Right cardiac atrium (tissue), 5 donors: Measurements from ENCODE around the gene EEFSEC. TPM values are rescaled to one million over a fixed set of nuclear protein-coding genes. Genes with fewer than 3 reads are reported as not detected.

Source experiments
- ATAC-seq, 2 donors: fragments of 200-7000 bp; cut with Tn5 transposase; one replicate each; pipeline versions ENCODE4 v1.8.0 to v1.9.1; 2020; ENCODE audit warnings: moderate library complexity in 2 of 2, mild to moderate bottlenecking in 1 of 2
- DNase-seq, 3 donors: peaks; one replicate each; pipeline ENCODE4 v3.0.0-alpha.2; 2020
- H3K27ac ChIP-seq: one replicate; pipeline ENCODE4 v1.5.1; 2013; ENCODE audit warnings: mild to moderate bottlenecking, low read length, control low read depth, moderate library complexity
- H3K27me3 ChIP-seq: one replicate; pipeline ENCODE4 v1.6.1; 2013; ENCODE audit not compliant: control insufficient read depth, insufficient read depth
- H3K4me1 ChIP-seq: one replicate; pipeline ENCODE4 v1.6.1; 2013; ENCODE audit warnings: low read length; ENCODE audit not compliant: control insufficient read depth, insufficient read depth
- H3K4me3 ChIP-seq: one replicate; pipeline ENCODE4 v1.5.1; 2013; ENCODE audit warnings: low read length, control low read depth
- H3K9me3 ChIP-seq: one replicate; pipeline ENCODE4 v1.6.1; 2013; ENCODE audit warnings: low read length; ENCODE audit not compliant: control insufficient read depth
- WGBS: extraction: QIAGEN DNeasy Blood & Tissue Kit; methylation state at CpG from one replicate; pipeline ENCODE4 v1.1.7; 2013; 5-methylcytosine and 5-hydroxymethylcytosine counted together
- intact Hi-C, 4 donors: fragments of 100-400 bp; cut with DNase I; formaldehyde crosslinking; loops; one replicate each; pipeline versions ENCODE4 v1.11.0 to v1.14.0; 2022 to 2023
- polyA plus RNA-seq: library from polyadenylated mRNA; stranded (reverse); fragments of 200-250 nt; gene quantifications from one replicate; pipeline ENCODE4 v1.2.3, GENCODE V29; 2013
- total RNA-seq, 4 donors: library from RNA; stranded (reverse); fragmentation: NEBNext Ultra II Directional; extraction: Animal tissue kit (Norgen Biotek cat#: 25700); gene quantifications; one replicate each; pipeline ENCODE4 v1.2.1, GENCODE V29; 2021
- donor health status: healthy with polysubstance abuse.
- donor health status: DM: no; HTN: yes; CAD: no.
- donor health status: DM: no; HTN: no; CAD: no.
- donor health status: DM: no; HTN: yes; CAD: no; lungs with severe emphysema.
- donor health status: DM: yes; HTN: yes; CAD: no.

EEFSEC gene
- total and polyA plus RNA-seq, 5 donors = 14.7 to 17.6 (median 15.6) TPM

- WGBS = 93% methylated on average over 2 of the region's 2 CpGs
- no peaks in the 10 kb centered on the region for H3K4me1 ChIP-seq
- H3K4me3 ChIP-seq = no peak overlapping the region
- no peak overlapping the region for H3K27ac ChIP-seq
- no peaks in the 10 kb centered on the region for H3K9me3 ChIP-seq
- DNase-seq (no peak), ATAC-seq (no peak)
- H3K27me3 ChIP-seq = no peaks in the 10 kb centered on the region
- intact Hi-C loops = no loop called here
These were observed 281.2 kb downstream of the EEFSEC start for GRCh38 chr3:128434524-128434923.

- H3K27me3 ChIP-seq = no peaks in the 10 kb centered on the region
These were observed 281.8 kb downstream of the EEFSEC start for GRCh38 chr3:128435058-128435457.

GRCh38 chr3:128435561-128435960, 282.3 kb downstream of the EEFSEC start:
- intact Hi-C loops = no loop called here
- Histone ChIP-seq H3K27ac (no peak overlapping the region), H3K27me3 (no peaks in the 10 kb centered on the region), H3K9me3 (no peaks in the 10 kb centered on the region), H3K4me1 (no peaks in the 10 kb centered on the region), H3K4me3 (no peak overlapping the region)
- ATAC-seq (no peak), DNase-seq (no peak)
- 93% methylated on average over 5 of the region's 5 CpGs for WGBS

More at GRCh38 chr3:128435058-128435457, 281.8 kb downstream of the EEFSEC start:
- H3K4me1 ChIP-seq = no peaks in the 10 kb centered on the region
- DNase-seq = no peak
- H3K9me3 ChIP-seq = no peaks in the 10 kb centered on the region
- intact Hi-C loops = no loop called here
- H3K4me3 ChIP-seq = no peak overlapping the region
- H3K27ac ChIP-seq = no peak overlapping the region
- 88% methylated on average over 6 of the region's 6 CpGs for WGBS
- ATAC-seq = no peak

GRCh38 chr3:128436214-128436613, 282.9 kb downstream of the EEFSEC start:
- Histone ChIP-seq H3K9me3 (no peaks in the 10 kb centered on the region), H3K27ac (no peak overlapping the region), H3K27me3 (no peaks in the 10 kb centered on the region), H3K4me1 (no peaks in the 10 kb centered on the region), H3K4me3 (no peak overlapping the region)
- intact Hi-C loops = no loop called here
- DNase-seq (no peak), ATAC-seq (no peak)
- 88% methylated on average over 3 of the region's 3 CpGs for WGBS

- H3K27me3 ChIP-seq = no peaks in the 10 kb centered on the region
These were observed 285.3 kb downstream of the EEFSEC start for GRCh38 chr3:128438488-128439072.

GRCh38 chr3:128439226-128439625, 285.9 kb downstream of the EEFSEC start:
- H3K4me1 ChIP-seq = no peaks in the 10 kb centered on the region
- 45% methylated on average over 3 of the region's 3 CpGs for WGBS
- ATAC-seq = peak; percentile 35 to 46
- no peak for DNase-seq
- no peaks in the 10 kb centered on the region for H3K9me3 ChIP-seq
- no peak overlapping the region for H3K4me3 ChIP-seq
- no peaks in the 10 kb centered on the region for H3K27me3 ChIP-seq
- intact Hi-C loops = no loop called here
- H3K27ac ChIP-seq = no peak overlapping the region

More at GRCh38 chr3:128438488-128439072, 285.3 kb downstream of the EEFSEC start:
- no peak for DNase-seq
- Histone ChIP-seq H3K4me3 (no peak overlapping the region), H3K9me3 (no peaks in the 10 kb centered on the region), H3K4me1 (no peaks in the 10 kb centered on the region), H3K27ac (no peak overlapping the region)
- WGBS = 65% methylated on average over 6 of the region's 6 CpGs
- intact Hi-C loops = no loop called here
- no peak for ATAC-seq

- Histone ChIP-seq H3K27ac (no peak overlapping the region), H3K4me1 (no peaks in the 10 kb centered on the region), H3K27me3 (no peaks in the 10 kb centered on the region), H3K4me3 (no peak overlapping the region), H3K9me3 (no peaks in the 10 kb centered on the region)
- intact Hi-C loops = no loop called here
- ATAC-seq (no peak), DNase-seq (no peak)
- WGBS = 75% methylated on average over 7 of the region's 7 CpGs
These were observed 288.8 kb downstream of the EEFSEC start for GRCh38 chr3:128442070-128442469.

GRCh38 chr3:128442949-128443348, 289.7 kb downstream of the EEFSEC start:
- Histone ChIP-seq H3K27ac (no peak overlapping the region), H3K4me1 (no peaks in the 10 kb centered on the region), H3K4me3 (no peak overlapping the region), H3K9me3 (no peaks in the 10 kb centered on the region), H3K27me3 (no peaks in the 10 kb centered on the region)
- DNase-seq (no peak), ATAC-seq (no peak)
- intact Hi-C loops = no loop called here
- WGBS = 85% methylated on average over 6 of the region's 6 CpGs

GRCh38 chr3:128443771-128444170, 290.5 kb downstream of the EEFSEC start:
- Histone ChIP-seq H3K9me3 (no peaks in the 10 kb centered on the region), H3K4me1 (no peaks in the 10 kb centered on the region), H3K27me3 (no peaks in the 10 kb centered on the region), H3K27ac (no peak overlapping the region), H3K4me3 (no peak overlapping the region)
- intact Hi-C loops = no loop called here
- WGBS = 74% methylated on average over 3 of the region's 3 CpGs
- ATAC-seq (no peak), DNase-seq (no peak)

- intact Hi-C loops = no loop called here
- 91% methylated on average over 1 of the region's 1 CpG for WGBS
- no peaks in the 10 kb centered on the region for H3K9me3 ChIP-seq
- ATAC-seq (no peak), DNase-seq (no peak)
- no peak overlapping the region for H3K4me3 ChIP-seq
- H3K27me3 ChIP-seq = no peaks in the 10 kb centered on the region
- H3K27ac ChIP-seq = no peak overlapping the region
- H3K4me1 ChIP-seq = no peaks in the 10 kb centered on the region
These were observed 292.1 kb downstream of the EEFSEC start for GRCh38 chr3:128445357-128445756.

GRCh38 chr3:128446821-128447220, 293.5 kb downstream of the EEFSEC start:
- Histone ChIP-seq H3K4me1 (no peaks in the 10 kb centered on the region), H3K4me3 (no peak overlapping the region), H3K27me3 (no peaks in the 10 kb centered on the region), H3K27ac (no peak overlapping the region), H3K9me3 (no peaks in the 10 kb centered on the region)
- 94% methylated on average over 1 of the region's 1 CpG for WGBS
- no peak for ATAC-seq
- DNase-seq = no peak
- intact Hi-C loops = no loop called here

- H3K27me3 ChIP-seq = no peaks in the 10 kb centered on the region
- H3K27ac ChIP-seq = no peak overlapping the region
- no peak for ATAC-seq
- WGBS = 94% methylated on average over 3 of the region's 3 CpGs
- DNase-seq = no peak
- intact Hi-C loops = no loop called here
- H3K4me3 ChIP-seq = no peak overlapping the region
- H3K4me1 ChIP-seq = no peaks in the 10 kb centered on the region
- H3K9me3 ChIP-seq = no peaks in the 10 kb centered on the region
These were observed 294.3 kb downstream of the EEFSEC start for GRCh38 chr3:128447561-128448013.
